Adrenal gland (tissue), 12 donors: ENCODE measurements around the gene FRK. TPM values are rescaled to one million over a fixed set of nuclear protein-coding genes. Genes with fewer than 3 reads are reported as not detected.

Experiments used
- DNase-seq, 7 donors: peaks; one replicate each; pipeline ENCODE4 v3.0.0-alpha.2; 2019 to 2020
- H3K27ac ChIP-seq, 5 donors: fragments of 200-600 bp; sonication (generic) in 4 of 5; 1 replicate in 3 of 5; 2 replicates in 2 of 5; pipeline versions ENCODE4 v1.5.1 to v1.8.0; 2016 to 2020; ENCODE audit warnings: mild to moderate bottlenecking in 1 of 5
- H3K27me3 ChIP-seq: fragments of 200-600 bp; 2 replicates; pipeline ENCODE4 v1.8.0; 2021
- H3K36me3 ChIP-seq, 2 donors: fragments of 200-600 bp; replicated peaks in 1 of 2; 1 replicate in 1 of 2; 2 replicates in 1 of 2; pipeline versions ENCODE4 v1.5.1 to v1.8.0; 2018 to 2022
- H3K4me1 ChIP-seq, 2 donors: fragments of 200-600 bp; replicated peaks in 1 of 2; 1 replicate in 1 of 2; 2 replicates in 1 of 2; pipeline versions ENCODE4 v1.5.1 to v1.8.0; 2018 to 2021
- H3K4me3 ChIP-seq, 4 donors: fragments of 200-600 bp; sonication (generic) in 3 of 4; one replicate each; pipeline ENCODE4 v1.5.1; 2016 to 2018
- H3K9me3 ChIP-seq, 3 donors: fragments of 200-600 bp; sonication (generic) in 1 of 3; replicated peaks in 1 of 3; 1 replicate in 2 of 3; 2 replicates in 1 of 3; pipeline versions ENCODE4 v1.5.1 to v1.8.0; 2016 to 2021
- POLR2A ChIP-seq, 2 donors: fragments of 450-650 bp; IDR thresholded peaks; one replicate each; pipeline ENCODE4 v1.6.1; 2017; ENCODE audit warnings: antibody characterized with exemption in 2 of 2, mild to moderate bottlenecking in 2 of 2, moderate library complexity in 1 of 2
- WGBS, 4 donors: extraction: QIAGEN DNeasy Blood & Tissue Kit in 2 of 4; methylation state at CpG; one replicate each; pipeline versions ENCODE4 v1.1.5 to v1.1.7; 2013 to 2017; 5-methylcytosine and 5-hydroxymethylcytosine counted together
- intact Hi-C, 2 donors: fragments of 100-400 bp; cut with DNase I; formaldehyde crosslinking; loops; one replicate each; pipeline versions ENCODE4 v1.14.1 to v1.15.0; 2022 to 2023
- polyA plus RNA-seq, 3 donors: library from polyadenylated mRNA; stranded (reverse); fragments of 200-250 nt in 2 of 3; fragments of 350-450 nt in 1 of 3; fragmentation: Illumina TruSeq in 1 of 3; extraction: RNeasy Lipid Tissue Mini Kit (QIAGEN cat#74804) in 1 of 3; gene quantifications; one replicate each; pipeline ENCODE4 v1.2.3, GENCODE V29; 2013 to 2014
- total RNA-seq, 9 donors: library from RNA; depleted of rRNA in 4 of 9; stranded (reverse); fragments of >200 nt in 4 of 9; fragments of 120-200 nt in 1 of 9; fragmentation: NEBNext Ultra II Directional in 1 of 9; extraction: Animal tissue kit (Norgen Biotek cat#: 25700) in 1 of 9; gene quantifications; one replicate each; pipeline versions ENCODE4 v1.1.0 to v1.2.4, GENCODE V29; 2013 to 2023
- TF ChIP-seq, protein P1 (sequence below), 6 experiments: fragments of 450-650 bp in 4 of 6; fragments of 200-600 bp in 2 of 6; sonication (generic) in 1 of 6; IDR thresholded peaks; 1 replicate in 5 of 6; 2 replicates in 1 of 6; pipeline versions ENCODE4 v1.5.1 to v1.8.0; 2016 to 2021; ENCODE audit warnings: antibody characterized with exemption in 6 of 6, mild to moderate bottlenecking in 2 of 6, moderate library complexity in 1 of 6
- donor health status: healthy with polysubstance abuse.
- donor health status: Bipolar disorder and iron deficiency.
- donor health status: DM: yes; HTN: yes; CAD: no.
- donor health status: DM: no; HTN: no; CAD: no.
- donor health status: DM: no; HTN: no; CAD: no.
- donor health status: DM: yes; HTN: yes; CAD: no.

FRK gene
- total and polyA plus RNA-seq, 12 donors: 0.30 to 5.1 (median 2.5) TPM

DNA sequence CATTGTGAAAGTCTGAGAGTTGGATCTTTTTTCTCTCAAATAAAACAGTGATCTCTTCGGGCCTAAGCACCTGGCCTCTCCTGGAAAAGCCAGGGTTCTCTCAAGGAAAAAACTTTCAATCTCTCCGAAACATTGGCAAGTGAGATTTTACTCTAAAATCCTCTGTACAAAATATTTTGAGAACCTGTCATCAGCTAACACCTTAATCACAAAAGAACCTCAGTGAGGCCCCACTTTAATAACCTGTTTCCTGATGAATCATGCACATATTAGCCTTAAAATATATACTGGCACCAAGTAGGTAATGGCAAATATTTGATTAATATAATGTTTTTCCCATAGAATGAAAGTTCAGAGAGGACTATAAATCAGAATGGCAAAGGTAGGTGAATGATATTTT, 177.9 kb downstream of the FRK start:
- no peaks in the 10 kb centered on the region for H3K36me3 ChIP-seq
- 86 to 93% (median 89%) methylated on average over 2 of the region's 2 CpGs for WGBS, 4 donors
- H3K4me1 ChIP-seq: no peaks in the 10 kb centered on the region
- H3K9me3 ChIP-seq: no peaks in the 10 kb centered on the region
- intact Hi-C loops: no loop called here
- no peaks in the 10 kb centered on the region for H3K27me3 ChIP-seq
- no peak for TF ChIP-seq POLR2A (IDR thresholded peaks at IDR 0.05)
- TF ChIP-seq, protein P1, sequence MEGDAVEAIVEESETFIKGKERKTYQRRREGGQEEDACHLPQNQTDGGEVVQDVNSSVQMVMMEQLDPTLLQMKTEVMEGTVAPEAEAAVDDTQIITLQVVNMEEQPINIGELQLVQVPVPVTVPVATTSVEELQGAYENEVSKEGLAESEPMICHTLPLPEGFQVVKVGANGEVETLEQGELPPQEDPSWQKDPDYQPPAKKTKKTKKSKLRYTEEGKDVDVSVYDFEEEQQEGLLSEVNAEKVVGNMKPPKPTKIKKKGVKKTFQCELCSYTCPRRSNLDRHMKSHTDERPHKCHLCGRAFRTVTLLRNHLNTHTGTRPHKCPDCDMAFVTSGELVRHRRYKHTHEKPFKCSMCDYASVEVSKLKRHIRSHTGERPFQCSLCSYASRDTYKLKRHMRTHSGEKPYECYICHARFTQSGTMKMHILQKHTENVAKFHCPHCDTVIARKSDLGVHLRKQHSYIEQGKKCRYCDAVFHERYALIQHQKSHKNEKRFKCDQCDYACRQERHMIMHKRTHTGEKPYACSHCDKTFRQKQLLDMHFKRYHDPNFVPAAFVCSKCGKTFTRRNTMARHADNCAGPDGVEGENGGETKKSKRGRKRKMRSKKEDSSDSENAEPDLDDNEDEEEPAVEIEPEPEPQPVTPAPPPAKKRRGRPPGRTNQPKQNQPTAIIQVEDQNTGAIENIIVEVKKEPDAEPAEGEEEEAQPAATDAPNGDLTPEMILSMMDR (IDR thresholded peaks at IDR 0.05): no peak
- no peak overlapping the region for H3K27ac ChIP-seq
- no peak overlapping the region for H3K4me3 ChIP-seq
- DNase-seq: no peak

DNA sequence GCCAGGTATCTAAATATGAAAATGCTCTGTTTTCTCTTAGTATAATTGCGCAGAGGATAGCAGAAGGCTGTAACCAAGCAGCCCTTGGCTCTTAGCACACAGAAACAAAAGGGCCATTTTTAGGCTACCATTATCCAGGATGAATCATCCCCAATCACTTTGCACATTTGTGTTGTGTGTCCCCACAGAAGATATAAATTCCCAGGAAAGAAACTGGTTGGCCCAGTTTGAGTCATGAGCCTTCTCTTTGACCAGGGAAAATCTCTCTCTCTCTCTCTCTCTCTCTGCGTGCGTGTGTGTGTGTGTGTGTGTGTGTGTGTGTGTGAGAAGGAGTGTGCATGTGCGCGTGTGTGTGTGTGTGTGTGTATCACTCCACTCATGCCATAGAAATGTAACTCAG, 178.5 kb downstream of the FRK start:
- 60 to 79% (median 75%) methylated on average over 5 of the region's 5 CpGs for WGBS, 4 donors
- H3K36me3 ChIP-seq: no peaks in the 10 kb centered on the region
- H3K27me3 ChIP-seq: no peaks in the 10 kb centered on the region
- H3K4me1 ChIP-seq: no peaks in the 10 kb centered on the region
- no peak overlapping the region for H3K27ac ChIP-seq
- H3K9me3 ChIP-seq: no peaks in the 10 kb centered on the region
- H3K4me3 ChIP-seq: no peak overlapping the region
- DNase-seq: no peak
- intact Hi-C loops: no loop called here
- no peak for TF ChIP-seq POLR2A (IDR thresholded peaks at IDR 0.05)
- TF ChIP-seq, protein P1 (IDR thresholded peaks at IDR 0.05): no peak

Other genes with a start within 250 kb of the FRK start
- 10 to 100 TPM; 13.7 to 90.9 (median 37.5) TPM for gene NT5DC1, start 40.0 kb upstream of the FRK start, total RNA-seq
- 10 to 100 TPM; 16.2 to 45.5 (median 21.2) TPM for gene NT5DC1, start 40.0 kb upstream of the FRK start, polyA plus RNA-seq
- under 1 TPM in 2 of 9 donors, not detected in 7; under 0.01 to 0.12 TPM for gene COL10A1, start 65.2 kb upstream of the FRK start, total RNA-seq
- under 1 TPM in 1 of 3 donors, not detected in 2; 0.07 TPM for gene COL10A1, start 65.2 kb upstream of the FRK start, polyA plus RNA-seq
- gene TSPYL4, start 193.2 kb upstream of the FRK start, total RNA-seq: 10 to 100 TPM; 16.2 to 45.7 (median 32.6) TPM
- gene TSPYL4, start 193.2 kb upstream of the FRK start, polyA plus RNA-seq: 10 to 100 TPM; 14.6 to 58.4 (median 16.0) TPM
- gene TSPYL1, start 219.0 kb upstream of the FRK start, total RNA-seq: 100 to 1,000 TPM in 8 of 9 donors, 10 to 100 TPM in 1; 99.9 to 271 (median 204) TPM
- gene TSPYL1, start 219.0 kb upstream of the FRK start, polyA plus RNA-seq: 100 to 1,000 TPM in 1 of 3 donors, 10 to 100 TPM in 2; 24.8 to 111 (median 42.6) TPM